ENCODE measurements around the gene RAG2.

GRCh38 chr11:36591433-36591832, 6.6 kb downstream of the RAG2 start:
- TF ChIP-seq CTCF (IDR thresholded peaks at IDR 0.05) = no peak
- no peak for TF ChIP-seq POLR2A (IDR thresholded peaks at IDR 0.05)
